ENCODE results near the gene EEFSEC. TPM values are rescaled to one million over a fixed set of nuclear protein-coding genes. Genes with fewer than 3 reads are reported as not detected.
A peak's percentile ranks its signal among the peaks of the same experiment; 100 is the strongest.

EEFSEC gene
- polyA plus RNA-seq, 10 donors, result 12.0 to 18.9 (median 16.1) TPM

- peak; percentile 45 to 49 (median 45) for DNase-seq
Observed at GRCh38 chr3:128383316-128384235, 230.3 kb downstream of the EEFSEC start.

GRCh38 chr3:128385080-128385832 is 232.0 kb downstream of the EEFSEC start:
- DNase-seq, result peak in 1 of 3 donors; percentile 43

- DNase-seq, result no peak
Observed at GRCh38 chr3:128388932-128389331, 235.7 kb downstream of the EEFSEC start.

GRCh38 chr3:128390867-128391266 is 237.6 kb downstream of the EEFSEC start:
- peak; percentile 46 to 67 (median 57) for DNase-seq

GRCh38 chr3:128392021-128392420 is 238.7 kb downstream of the EEFSEC start:
- no peak for DNase-seq

- DNase-seq, result no peak
Observed at GRCh38 chr3:128392818-128393544, 239.7 kb downstream of the EEFSEC start.

- no peak for DNase-seq
Observed at GRCh38 chr3:128394033-128394432, 240.8 kb downstream of the EEFSEC start.

GRCh38 chr3:128395046-128395445 is 241.8 kb downstream of the EEFSEC start:
- no peak for DNase-seq

GRCh38 chr3:128395500-128396162 is 242.3 kb downstream of the EEFSEC start:
- DNase-seq, result peak; percentile 47 to 95 (median 88)

- peak in 1 of 3 donors; percentile 45 for DNase-seq
Observed at GRCh38 chr3:128397484-128397883, 244.2 kb downstream of the EEFSEC start.

GRCh38 chr3:128398586-128398985 is 245.3 kb downstream of the EEFSEC start:
- DNase-seq, result no peak

GRCh38 chr3:128399221-128399915 is 246.1 kb downstream of the EEFSEC start:
- no peak for DNase-seq

GRCh38 chr3:128400671-128401070 is 247.4 kb downstream of the EEFSEC start:
- DNase-seq, result no peak

GRCh38 chr3:128402319-128402718 is 249.0 kb downstream of the EEFSEC start:
- no peak for DNase-seq

- DNase-seq, result no peak
Observed at GRCh38 chr3:128402998-128403397, 249.7 kb downstream of the EEFSEC start.

GRCh38 chr3:128404276-128405068 is 251.2 kb downstream of the EEFSEC start:
- DNase-seq, result no peak

GRCh38 chr3:128405554-128406277 is 252.4 kb downstream of the EEFSEC start:
- no peak for DNase-seq

- no peak for DNase-seq
Observed at GRCh38 chr3:128407247-128407646, 254.0 kb downstream of the EEFSEC start.

GRCh38 chr3:128408012-128408692 is 254.9 kb downstream of the EEFSEC start:
- no peak for DNase-seq
